ENCODE results near the gene DNAAF1. TPM values are rescaled to one million over a fixed set of nuclear protein-coding genes. Genes with fewer than 3 reads are reported as not detected.

The DNAAF1 gene
- total RNA-seq, 1 donor from 2014 or later = 0.11 TPM

- peak; percentile 13 for TF ChIP-seq CTCF (IDR thresholded peaks at IDR 0.05)
- TF ChIP-seq EZH2 (IDR thresholded peaks at IDR 0.05) = no peak
- no peak for TF ChIP-seq EZH2phosphoT487 (IDR thresholded peaks at IDR 0.05)
- H3K4me3 Mint-ChIP-seq = no peak overlapping the region
- no peak overlapping the region for H2AFZ ChIP-seq (replicated peaks)
- peaks cover 13% of the 10 kb centered on the region for H4K20me1 ChIP-seq (ENCODE audit: low read depth)
- no peaks in the 10 kb centered on the region for H3K27me3 Mint-ChIP-seq (ENCODE audit: insufficient read depth, low read depth)
- H3K4me2 ChIP-seq = no peak overlapping the region
- H3F3A ChIP-seq (ENCODE audit: low read depth) = no peaks in the 10 kb centered on the region
- H3K9me3 Mint-ChIP-seq = no peaks in the 10 kb centered on the region
- H3K4me1 ChIP-seq = peaks cover 5% of the 10 kb centered on the region
- H3K36me3 Mint-ChIP-seq = peaks cover 4% of the 10 kb centered on the region
- H3K27ac Mint-ChIP-seq = no peak overlapping the region
- no peak overlapping the region for H3K27ac ChIP-seq
- H3K9me3 ChIP-seq (ENCODE audit: low read depth) = no peaks in the 10 kb centered on the region
- no peaks in the 10 kb centered on the region for H3K36me3 ChIP-seq
- no peak for DNase-seq (ENCODE audit: low spot score)
- H3K9ac ChIP-seq = no peak overlapping the region
- no peak overlapping the region for H3K4me3 ChIP-seq
- H3K79me2 ChIP-seq (ENCODE audit: low read depth) = peaks cover 37% of the 10 kb centered on the region
- peaks cover 11% of the 10 kb centered on the region for H3K4me1 Mint-ChIP-seq
- no peaks in the 10 kb centered on the region for H3K27me3 ChIP-seq
These were observed 38.9 kb downstream of the DNAAF1 start for GRCh38 chr16:84183911-84184591.

GRCh38 chr16:84184775-84185174 is 39.7 kb downstream of the DNAAF1 start:
- Histone ChIP-seq H3K79me2 (ENCODE audit: low read depth) (peaks cover 37% of the 10 kb centered on the region), H3K9me3 (ENCODE audit: low read depth) (no peaks in the 10 kb centered on the region), H3K4me2 (no peak overlapping the region), H3K4me1 (peaks cover 5% of the 10 kb centered on the region), H3K27me3 (no peaks in the 10 kb centered on the region), H3K9ac (no peak overlapping the region), H3K27ac (no peak overlapping the region), H2AFZ (replicated peaks) (no peak overlapping the region), H4K20me1 (ENCODE audit: low read depth) (peaks cover 13% of the 10 kb centered on the region), H3F3A (ENCODE audit: low read depth) (no peaks in the 10 kb centered on the region), H3K4me3 (no peak overlapping the region), H3K36me3 (no peaks in the 10 kb centered on the region)
- peak overlapping the region; percentile 91 for H3K4me3 Mint-ChIP-seq
- peaks cover 4% of the 10 kb centered on the region for H3K36me3 Mint-ChIP-seq
- DNase-seq (ENCODE audit: low spot score) = no peak
- TF ChIP-seq CTCF (IDR thresholded peaks at IDR 0.05) = no peak
- TF ChIP-seq EZH2phosphoT487 (IDR thresholded peaks at IDR 0.05) = no peak
- no peak for TF ChIP-seq EZH2 (IDR thresholded peaks at IDR 0.05)
- H3K9me3 Mint-ChIP-seq = no peaks in the 10 kb centered on the region
- no peaks in the 10 kb centered on the region for H3K27me3 Mint-ChIP-seq (ENCODE audit: insufficient read depth, low read depth)
- no peak overlapping the region for H3K27ac Mint-ChIP-seq
- H3K4me1 Mint-ChIP-seq = peaks cover 11% of the 10 kb centered on the region

GRCh38 chr16:84186685-84187437 is 41.8 kb downstream of the DNAAF1 start, which contains the start of gene TAF1C:
TSS of gene TAF1C (minus strand) at chr16:84187057. CDS start at chr16:84184988, 2,069 bp downstream.
- Mint-ChIP-seq H3K4me3 (peak within 1 kb of the TSS; percentile 91), H3K36me3 (peaks cover 4% of the 10 kb centered on the region), H3K27ac (no peak within 1 kb of the TSS), H3K27me3 (ENCODE audit: insufficient read depth, low read depth) (peaks cover 3% of the 10 kb centered on the region), H3K9me3 (no peaks in the 10 kb centered on the region), H3K4me1 (peaks cover 11% of the 10 kb centered on the region)
- Histone ChIP-seq H3K4me2 (peak within 1 kb of the TSS; percentile 94), H4K20me1 (ENCODE audit: low read depth) (peaks cover 13% of the 10 kb centered on the region), H3F3A (ENCODE audit: low read depth) (no peaks in the 10 kb centered on the region), H3K27ac (no peak within 1 kb of the TSS), H3K9me3 (ENCODE audit: low read depth) (no peaks in the 10 kb centered on the region), H3K79me2 (ENCODE audit: low read depth) (peaks cover 37% of the 10 kb centered on the region), H3K4me3 (peak within 1 kb of the TSS; percentile 86), H3K4me1 (peaks cover 5% of the 10 kb centered on the region), H3K27me3 (no peaks in the 10 kb centered on the region), H2AFZ (replicated peaks) (peak within 1 kb of the TSS; percentile 95), H3K36me3 (no peaks in the 10 kb centered on the region), H3K9ac (peak within 1 kb of the TSS; percentile 89)
- DNase-seq (ENCODE audit: low spot score) = peak; percentile 97
- TF ChIP-seq EZH2 (IDR thresholded peaks at IDR 0.05) (no peak), CTCF (IDR thresholded peaks at IDR 0.05) (peak; percentile 94)
